ENCODE measurements around the gene NAPSA. TPM values are rescaled to one million over a fixed set of nuclear protein-coding genes. Genes with fewer than 3 reads are reported as not detected.

NAPSA gene
- total RNA-seq, 1 experiment from 2014 or later: 1.2 TPM

- peak; percentile 62 for DNase-seq (ENCODE audit: low spot score)
Measured at GRCh38 chr19:50384685-50385535, 19.5 kb upstream of the NAPSA start.

DNA sequence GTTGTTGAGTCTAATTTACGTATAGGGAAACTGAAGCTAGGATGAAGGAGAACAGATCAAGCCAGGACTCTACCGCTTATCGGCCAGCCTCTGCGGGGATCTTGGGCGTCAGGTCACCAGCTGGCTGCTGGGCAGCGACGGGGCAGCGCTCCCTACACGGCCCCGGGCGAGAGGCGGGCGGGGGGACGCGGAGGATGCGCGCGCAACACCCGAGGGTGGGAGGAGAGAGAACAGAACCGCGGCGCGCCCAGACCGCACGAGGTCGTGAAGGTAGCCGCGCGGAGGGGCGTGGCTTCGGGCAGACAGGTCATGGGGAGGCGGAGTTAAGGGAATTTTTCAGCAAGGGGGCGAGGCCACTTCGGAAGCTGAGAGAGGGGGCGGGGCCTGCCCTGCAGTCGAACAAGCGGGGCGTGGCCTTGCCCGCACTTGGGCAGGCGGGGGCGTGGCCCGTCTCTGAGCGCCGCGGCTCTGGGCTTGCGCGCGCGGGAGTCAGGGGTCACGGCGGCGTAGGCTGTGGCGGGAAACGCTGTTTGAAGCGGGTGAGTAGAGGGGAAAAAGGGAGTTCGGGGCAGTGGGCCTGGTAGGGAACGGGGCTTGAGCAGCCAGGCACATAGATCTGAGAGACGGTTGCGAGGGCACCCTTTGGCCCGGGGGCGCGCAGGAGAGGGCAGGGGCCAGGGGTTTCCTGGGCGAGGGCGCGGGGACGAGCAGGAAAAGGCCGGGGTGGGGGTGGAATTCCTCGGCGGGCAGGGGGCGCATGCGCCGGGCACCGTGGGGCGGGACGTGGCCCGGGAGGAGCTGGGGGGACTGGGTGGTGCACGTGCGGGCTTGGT lies 18.6 kb upstream of the NAPSA start, which contains the start of gene POLD1:
POLD1 (plus strand) TSS at position 496 of the 833 bp plus-strand sequence. CDS start 14,505 bp downstream, outside the sequence.
- peak; percentile 100 for DNase-seq (ENCODE audit: low spot score)

DNA sequence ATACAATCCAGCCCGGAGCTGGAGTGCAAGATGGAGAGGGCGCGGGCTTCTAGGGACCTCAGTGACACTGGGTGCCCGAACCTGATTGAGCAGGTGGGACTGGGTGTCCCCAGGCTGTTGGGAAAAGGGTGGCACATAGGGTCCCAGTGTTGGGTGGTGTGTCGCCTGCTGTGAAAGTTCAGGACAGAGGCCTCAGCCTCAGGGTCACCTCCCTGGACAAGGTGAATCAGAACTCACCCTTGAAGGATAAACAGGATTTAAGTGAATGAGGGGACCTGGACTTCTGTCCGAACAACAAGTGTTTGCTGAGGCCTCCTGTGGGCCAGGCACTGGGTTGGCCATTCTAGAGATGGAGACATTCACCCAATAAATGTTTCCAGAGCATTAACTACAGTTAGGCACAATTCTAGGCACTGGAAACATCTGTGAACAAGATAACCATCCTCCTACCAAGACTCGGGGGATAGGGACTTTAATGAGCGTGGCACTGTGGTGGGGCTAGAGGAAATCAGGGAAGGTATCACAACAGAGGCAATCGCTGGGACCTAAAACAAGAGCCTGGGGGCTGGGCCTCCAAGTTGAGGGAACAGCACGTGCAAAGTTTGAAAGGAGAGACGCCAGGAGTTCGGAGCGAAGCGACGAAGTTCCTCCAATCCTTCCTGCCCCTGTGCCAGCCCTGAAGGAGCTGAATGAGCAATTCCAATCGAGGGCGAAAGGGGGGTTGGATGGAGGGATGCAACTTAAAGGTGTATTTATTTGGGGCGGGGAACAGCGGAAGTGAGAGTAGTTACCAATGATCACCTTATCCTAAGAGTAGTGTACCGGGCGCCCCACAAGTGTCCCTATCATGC lies 17.8 kb upstream of the NAPSA start:
- peak; percentile 23 for DNase-seq (ENCODE audit: low spot score)

DNA sequence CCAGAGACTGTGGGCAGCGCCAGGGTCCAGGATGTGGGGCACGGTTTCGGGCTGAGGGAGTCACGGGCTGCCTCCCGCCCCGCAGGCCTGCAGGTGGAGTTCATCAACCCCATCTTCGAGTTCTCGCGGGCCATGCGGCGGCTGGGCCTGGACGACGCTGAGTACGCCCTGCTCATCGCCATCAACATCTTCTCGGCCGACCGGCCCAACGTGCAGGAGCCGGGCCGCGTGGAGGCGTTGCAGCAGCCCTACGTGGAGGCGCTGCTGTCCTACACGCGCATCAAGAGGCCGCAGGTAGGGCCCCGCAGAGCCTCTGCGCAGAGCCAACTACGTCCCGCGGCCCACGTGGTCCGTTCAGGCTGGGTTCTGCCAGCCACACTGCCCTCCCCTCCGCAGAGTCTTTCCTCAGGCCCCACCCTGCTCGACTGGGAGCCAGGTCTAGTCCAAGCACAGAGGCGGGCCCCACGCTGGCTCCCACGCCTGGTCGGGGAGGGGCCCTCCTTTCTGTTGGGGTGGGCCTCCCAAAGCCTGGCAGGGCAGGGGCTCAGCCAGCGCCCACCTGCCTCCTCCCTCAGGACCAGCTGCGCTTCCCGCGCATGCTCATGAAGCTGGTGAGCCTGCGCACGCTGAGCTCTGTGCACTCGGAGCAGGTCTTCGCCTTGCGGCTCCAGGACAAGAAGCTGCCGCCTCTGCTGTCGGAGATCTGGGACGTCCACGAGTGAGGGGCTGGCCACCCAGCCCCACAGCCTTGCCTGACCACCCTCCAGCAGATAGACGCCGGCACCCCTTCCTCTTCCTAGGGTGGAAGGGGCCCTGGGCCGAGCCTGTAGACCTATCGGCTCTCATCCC lies 16.7 kb upstream of the NAPSA start:
- DNase-seq (ENCODE audit: low spot score): no peak

DNA sequence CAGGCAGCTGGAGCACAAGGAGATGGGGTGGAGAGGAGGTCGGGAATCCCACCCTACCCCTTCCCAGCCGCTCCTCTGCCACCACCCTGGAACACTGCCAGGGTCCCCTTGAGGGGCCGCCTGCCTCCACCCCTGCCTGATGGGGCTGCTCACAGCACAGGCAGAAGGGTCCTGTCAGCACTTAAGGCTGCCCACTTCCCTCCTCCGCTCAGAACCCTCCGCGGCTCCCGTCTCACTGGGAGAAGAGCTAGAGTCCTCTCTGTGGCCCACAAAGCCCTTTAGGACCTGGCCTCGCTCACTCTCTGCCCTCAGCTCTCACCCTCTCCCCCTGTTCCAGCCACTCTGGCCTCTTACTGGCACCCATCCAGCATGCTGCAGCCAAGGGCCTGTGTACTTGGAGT lies 15.3 kb upstream of the NAPSA start:
- DNase-seq (ENCODE audit: low spot score): no peak

- DNase-seq (ENCODE audit: low spot score): no peak
Measured at GRCh38 chr19:50380137-50380536, 14.7 kb upstream of the NAPSA start.

DNA sequence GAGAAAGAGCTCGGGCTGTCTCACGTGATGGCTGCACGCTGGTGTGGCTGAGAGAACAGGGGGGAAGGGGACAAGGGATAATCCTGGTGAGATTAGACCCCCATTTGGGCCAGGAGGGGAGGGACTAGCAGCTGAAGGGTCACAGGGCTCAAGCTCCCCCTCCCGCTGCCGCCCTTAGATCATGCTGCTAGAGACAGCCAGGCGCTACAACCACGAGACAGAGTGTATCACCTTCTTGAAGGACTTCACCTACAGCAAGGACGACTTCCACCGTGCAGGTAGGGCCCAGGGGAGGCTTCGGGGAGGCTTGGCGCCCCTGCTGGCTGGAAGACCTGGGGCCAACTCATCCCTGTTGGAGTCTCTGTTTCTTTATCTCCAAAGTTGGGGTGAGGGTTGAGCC lies 14.2 kb upstream of the NAPSA start:
- DNase-seq (ENCODE audit: low spot score): no peak

GRCh38 chr19:50378863-50379236 lies 13.4 kb upstream of the NAPSA start:
- DNase-seq (ENCODE audit: low spot score): no peak

- no peak for DNase-seq (ENCODE audit: low spot score)
Measured at GRCh38 chr19:50378169-50378862, 12.9 kb upstream of the NAPSA start.

DNA sequence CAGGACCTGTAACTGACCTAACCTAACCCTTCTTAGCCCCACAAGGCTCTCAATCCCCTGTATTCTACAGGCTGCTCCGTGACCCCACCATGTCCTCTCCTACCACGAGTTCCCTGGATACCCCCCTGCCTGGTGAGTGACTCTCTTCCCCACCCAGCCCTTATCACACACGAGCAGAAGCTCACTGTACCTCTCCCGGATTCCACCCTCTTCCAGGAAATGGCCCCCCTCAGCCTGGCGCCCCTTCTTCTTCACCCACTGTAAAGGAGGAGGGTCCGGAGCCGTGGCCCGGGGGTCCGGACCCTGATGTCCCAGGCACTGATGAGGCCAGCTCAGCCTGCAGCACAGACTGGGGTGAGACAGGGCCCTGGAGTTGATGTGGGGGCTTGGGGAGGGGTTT lies 12.1 kb upstream of the NAPSA start:
- DNase-seq (ENCODE audit: low spot score): no peak

DNA sequence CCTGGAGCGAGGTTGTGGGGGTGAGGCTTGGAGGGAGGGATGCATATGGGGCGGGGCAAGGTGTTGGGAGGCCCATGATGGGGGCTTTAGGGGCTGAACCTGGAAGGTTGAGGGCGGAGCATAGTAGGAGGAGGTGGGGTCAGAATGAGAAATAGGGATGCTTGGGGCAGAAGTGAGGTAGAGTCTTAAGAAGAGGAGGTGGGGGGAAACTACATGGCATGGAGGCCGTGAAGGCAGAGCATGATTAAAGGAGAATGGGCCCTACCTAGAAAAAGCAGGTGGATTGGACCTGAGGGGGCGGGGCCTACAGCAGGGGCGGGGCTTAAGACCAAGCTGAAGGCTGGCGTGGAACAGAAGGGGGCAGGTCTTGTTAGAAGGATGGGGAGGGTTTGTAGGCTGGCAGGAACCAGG lies 11.6 kb upstream of the NAPSA start:
- DNase-seq (ENCODE audit: low spot score): peak; percentile 77

DNA sequence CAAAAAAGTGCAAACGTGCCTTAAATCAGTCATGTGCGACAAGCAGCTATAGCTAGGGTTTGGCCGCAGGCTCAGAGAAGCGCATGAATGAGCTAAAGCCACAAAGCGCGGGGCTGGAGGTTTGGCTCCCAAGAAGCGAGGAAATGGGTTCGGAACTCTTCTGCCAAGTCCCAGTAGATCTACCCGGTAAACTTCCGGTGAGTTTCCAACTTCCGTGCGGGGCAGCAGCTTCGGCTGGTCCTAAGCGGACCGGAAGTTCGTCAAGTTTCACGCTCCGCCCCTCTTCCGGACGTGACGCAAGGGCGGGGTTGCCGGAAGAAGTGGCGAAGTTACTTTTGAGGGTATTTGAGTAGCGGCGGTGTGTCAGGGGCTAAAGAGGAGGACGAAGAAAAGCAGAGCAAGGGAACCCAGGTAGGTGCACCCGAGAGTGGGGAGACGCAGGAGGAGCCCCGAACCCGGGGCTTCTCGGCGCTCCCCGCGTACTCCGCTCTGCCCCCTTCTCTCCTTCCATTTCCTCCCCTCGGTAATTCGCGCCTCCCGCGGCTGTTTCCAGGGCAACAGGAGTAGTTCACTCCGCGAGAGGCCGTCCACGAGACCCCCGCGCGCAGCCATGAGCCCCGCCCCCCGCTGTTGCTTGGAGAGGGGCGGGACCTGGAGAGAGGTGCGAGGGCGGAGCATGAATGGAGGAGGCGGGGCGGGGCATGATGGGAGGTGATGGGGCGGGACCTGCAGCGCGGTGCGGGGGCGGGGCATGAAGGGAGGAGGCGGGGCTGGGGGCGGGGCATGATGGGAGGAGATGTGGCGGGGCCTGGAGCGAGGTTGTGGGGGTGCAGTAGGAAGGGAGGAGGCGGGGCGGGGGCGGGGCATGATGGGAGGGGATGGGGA lies 11.0 kb upstream of the NAPSA start, which contains the start of gene NR1H2:
NR1H2 (plus strand) TSS at position 292 of the 885 bp plus-strand sequence. CDS start 1,149 bp downstream, outside the sequence.
- peak; percentile 99 for DNase-seq (ENCODE audit: low spot score)

DNA sequence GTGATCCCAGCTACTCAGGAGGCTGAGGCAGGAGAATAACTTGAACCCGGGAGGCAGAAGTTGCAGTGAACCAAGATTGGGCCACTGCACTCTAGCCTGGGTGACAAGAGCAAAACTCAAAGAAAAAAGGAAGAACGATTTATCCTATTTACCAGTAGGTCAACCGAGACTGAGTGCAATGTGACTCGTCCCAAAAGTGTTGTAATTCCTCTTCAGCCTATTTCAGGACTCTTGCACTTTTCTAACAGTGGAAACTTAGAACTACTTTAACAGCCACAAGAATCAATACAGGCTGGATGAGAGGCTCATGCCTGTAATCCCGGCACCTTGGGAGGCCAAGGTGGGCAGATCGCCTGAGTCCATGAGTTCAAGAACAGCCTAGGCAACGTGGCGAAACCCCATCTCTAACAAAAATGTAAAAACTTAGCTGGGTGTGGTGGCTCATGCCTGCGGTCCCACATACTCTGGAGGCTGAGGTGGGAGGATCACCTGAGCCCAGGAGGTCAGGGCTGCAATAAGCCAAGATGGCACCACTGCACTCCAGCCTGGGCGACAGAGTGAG lies 6.6 kb upstream of the NAPSA start:
- no peak for DNase-seq (ENCODE audit: low spot score)

DNA sequence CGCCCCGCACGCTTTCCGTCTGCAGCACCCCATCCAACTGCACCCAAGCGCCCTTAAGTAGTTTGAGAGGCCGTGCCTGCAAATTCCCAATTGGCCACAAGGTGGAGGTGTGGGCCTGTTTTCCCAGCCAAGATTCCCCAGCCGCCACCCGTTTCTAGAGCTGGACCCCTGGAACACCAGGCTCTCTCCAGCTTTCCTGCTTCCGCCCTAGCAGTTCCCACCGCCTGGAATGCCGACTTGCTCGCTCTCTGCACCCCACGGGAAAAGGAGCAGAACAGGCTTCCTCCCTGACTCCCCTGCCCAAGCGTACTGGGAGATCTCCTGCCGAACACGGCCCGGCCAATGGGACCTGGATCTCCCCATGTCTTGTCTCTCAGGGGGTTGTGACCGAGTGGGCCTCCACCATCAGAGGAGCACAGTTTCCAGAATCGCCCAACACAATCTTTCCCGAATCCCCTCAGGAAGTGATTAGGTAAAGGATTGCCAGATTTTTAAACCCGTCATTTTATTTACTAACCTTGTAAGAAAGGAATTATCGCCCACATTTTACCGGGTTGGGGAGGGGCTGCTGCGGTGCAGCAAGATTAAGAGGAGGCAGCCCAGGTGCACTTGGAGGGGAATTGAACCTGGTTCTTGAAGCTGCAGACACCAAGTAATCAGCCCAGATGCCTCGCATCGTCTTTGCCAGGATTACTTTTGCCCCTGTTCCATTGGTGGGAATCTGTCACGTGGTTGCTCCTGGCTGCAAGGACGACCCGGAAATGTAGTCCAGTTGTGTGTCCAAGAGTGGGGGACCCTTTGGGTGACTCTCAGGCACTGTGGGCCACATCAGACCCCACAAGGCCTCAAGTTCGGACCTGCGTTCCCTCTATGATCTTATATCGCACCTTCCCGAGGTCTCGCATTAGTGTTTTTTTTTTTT lies 3.5 kb upstream of the NAPSA start:
- DNase-seq (ENCODE audit: low spot score): peak; percentile 99

GRCh38 chr19:50362656-50363424 lies 2.6 kb downstream of the NAPSA start:
- no peak for DNase-seq (ENCODE audit: low spot score)

- DNase-seq (ENCODE audit: low spot score): no peak
Measured at GRCh38 chr19:50362030-50362412, 3.4 kb downstream of the NAPSA start.

Data from HT-29 (cell line).